Fibroblast of the conjunctiva (primary cell): ENCODE results near the gene S100PBP.

ENCODE experiments used
- DNase-seq: peaks from one replicate; pipeline ENCODE4 v3.0.0-alpha.2; 2010; ENCODE audit warnings: low read depth

The S100PBP gene

GRCh38 chr1:32828341-32828740 is 10.9 kb downstream of the S100PBP start:
- peak; percentile 12 for DNase-seq

GRCh38 chr1:32830092-32830852 is 12.8 kb downstream of the S100PBP start:
- DNase-seq = no peak

DNA sequence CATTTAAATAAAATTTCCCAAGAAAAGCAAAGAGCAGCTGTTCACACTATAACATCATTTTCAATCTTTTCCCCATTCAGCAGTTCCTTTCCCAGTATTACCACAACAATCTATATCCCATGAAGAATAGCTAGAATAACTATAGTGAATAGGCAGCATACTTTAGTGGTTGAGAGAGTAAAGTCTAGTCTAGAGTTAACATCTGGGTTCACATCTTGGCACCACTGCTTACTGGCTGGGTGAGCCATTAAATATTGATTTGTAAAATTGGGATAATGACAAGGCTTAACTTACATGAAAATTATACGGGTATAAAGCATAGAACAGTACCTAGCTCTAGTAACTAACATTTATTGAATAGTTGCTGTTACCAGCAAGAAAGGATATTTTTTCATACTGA is 14.4 kb downstream of the S100PBP start:
- no peak for DNase-seq

DNA sequence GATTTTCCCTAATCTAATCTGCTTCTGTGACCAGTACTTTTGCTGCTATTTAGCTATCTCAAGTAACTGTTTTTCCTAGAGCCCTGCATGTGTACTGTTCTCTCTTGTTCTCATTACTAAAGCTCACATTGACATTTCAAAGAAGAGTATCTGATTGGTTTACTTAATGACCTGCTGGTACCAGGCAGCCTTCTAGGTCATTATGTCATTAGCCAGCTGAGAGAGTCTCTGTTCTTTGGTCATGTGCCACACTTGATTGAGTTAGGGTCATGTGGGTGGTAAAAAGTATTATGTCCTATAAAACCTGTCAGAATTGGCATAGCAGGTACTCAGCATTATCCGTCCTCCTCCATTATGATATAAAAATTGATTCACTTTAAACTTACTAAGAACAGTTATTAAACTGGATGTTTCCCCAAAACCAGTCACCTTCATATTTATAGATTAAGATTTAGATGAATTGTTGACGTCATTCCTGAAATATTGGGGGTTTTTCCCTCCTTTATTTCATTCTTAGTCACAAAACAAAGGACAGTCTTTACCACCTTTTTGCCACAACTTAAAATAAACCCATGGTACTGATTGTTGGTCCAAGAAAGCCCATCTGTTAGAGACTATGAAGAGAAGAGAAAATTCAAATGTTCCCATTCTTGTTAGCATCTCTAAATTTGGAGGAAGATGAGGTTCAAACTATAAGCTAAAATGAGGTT is 31.1 kb downstream of the S100PBP start:
- DNase-seq = no peak

DNA sequence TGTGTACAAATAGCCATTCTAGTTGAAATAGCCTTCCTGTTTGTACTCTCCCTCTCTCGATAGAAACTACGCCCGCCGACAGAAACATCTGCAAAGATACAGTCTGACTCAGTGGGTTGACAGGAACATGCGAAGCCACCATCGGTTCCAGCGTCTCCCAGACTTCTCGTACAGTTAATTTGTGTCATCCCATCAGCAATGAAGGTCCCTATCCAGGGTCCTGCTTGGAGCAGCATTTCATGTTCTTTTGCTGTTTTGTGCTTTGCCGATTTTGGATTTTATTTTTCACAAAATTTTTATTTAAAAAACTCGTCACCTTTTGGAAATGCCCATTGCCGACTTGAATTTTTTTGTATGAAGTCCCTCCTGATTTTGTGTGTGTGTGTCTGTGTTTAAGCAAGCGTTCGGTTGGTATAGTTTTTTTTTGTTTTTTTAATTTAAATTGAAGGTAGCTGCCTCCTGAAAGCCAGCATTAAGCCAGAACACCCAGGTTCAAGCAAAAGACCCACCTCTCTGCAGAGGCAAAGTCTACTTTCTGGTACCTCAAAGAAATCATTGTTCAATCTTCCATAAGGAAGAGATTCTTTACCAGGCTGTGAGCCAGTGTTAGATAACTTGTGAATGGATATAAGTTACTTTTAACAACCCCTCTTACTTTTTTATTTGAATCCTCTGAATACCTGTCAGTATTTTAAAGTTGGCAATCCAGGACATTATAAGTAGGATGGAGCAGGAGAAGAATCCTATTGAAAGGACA is 38.6 kb downstream of the S100PBP start:
- DNase-seq = no peak

- DNase-seq = no peak
These were observed 40.7 kb downstream of the S100PBP start for GRCh38 chr1:32858136-32858535.

GRCh38 chr1:32858791-32859190 is 41.3 kb downstream of the S100PBP start:
- no peak for DNase-seq

DNA sequence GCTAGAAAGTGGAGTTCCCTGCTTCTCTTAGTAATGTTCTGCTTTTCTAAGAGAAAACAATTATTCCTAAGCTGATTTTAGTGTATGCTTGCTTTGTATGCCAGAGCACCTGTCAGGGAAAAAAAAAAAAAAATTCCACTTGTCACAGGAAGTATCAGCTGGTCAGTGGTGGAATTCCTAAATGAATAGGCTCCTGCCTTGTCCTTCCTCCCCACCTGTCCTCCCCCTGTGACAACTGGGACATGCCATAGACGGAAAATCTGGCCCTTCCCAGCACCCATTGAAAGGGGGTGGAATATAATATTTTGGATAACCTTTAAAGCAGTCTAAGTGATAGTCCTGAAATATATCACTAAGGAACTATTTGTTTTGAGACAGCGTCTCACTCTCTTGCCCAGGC is 42.5 kb downstream of the S100PBP start:
- no peak for DNase-seq

GRCh38 chr1:32860566-32860965 is 43.1 kb downstream of the S100PBP start:
- no peak for DNase-seq

DNA sequence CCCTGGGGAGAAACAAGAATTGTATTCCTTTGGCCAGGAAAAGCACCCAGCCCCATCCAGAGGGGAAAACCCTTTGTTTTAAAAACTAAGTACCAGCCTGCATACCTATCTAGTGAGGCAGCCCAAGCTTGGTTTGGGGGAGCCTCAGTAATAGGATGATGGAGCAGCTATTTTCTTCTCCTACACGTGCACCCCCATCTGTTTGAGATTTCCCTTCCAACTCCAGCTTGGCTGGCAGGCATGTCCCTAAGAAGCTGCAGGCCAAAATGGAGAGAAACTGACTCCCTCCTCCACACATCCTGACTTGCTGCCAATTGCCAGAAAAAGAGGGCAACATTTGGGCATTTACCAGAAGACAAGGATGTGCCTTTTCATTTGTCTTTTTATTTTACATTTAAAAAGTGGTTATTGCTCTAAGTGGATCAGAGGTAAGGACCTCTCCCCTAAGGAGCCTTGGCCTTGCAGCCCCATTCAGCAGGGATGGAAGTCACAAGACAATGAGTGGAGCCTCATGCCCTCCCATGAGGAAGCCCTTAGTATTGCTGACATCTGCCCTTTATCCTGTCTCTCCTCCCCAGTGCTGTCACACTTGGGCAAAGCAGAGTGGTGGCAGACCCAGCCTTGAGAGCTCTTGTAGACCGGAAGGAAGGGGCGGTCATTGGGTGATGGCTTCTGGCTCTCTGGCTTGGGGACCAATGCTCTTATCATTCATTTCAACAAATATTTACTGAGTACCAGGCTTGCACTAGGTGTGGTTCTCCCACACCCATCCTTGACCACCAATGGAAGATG is 44.6 kb downstream of the S100PBP start:
- DNase-seq = no peak

- DNase-seq = no peak
These were observed 45.9 kb downstream of the S100PBP start for GRCh38 chr1:32863218-32863880.

DNA sequence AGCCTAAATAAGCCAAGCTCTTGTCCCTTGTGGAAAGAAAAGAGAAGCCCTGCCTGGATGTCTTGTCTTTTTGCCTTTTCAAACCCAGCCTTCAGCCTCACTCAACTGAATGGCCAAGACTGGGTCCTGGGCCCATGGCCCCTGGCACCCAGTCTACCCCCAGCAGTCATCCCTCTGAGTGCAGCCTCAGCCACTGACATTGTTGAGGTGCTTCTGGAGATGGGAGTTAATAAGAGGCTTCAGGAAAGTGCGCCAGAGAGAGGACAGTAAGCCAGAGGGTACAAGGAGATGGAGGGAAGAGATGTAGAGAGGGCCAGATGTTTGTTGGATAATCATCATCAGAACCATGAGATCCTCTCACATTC is 46.4 kb downstream of the S100PBP start:
- DNase-seq = no peak

DNA sequence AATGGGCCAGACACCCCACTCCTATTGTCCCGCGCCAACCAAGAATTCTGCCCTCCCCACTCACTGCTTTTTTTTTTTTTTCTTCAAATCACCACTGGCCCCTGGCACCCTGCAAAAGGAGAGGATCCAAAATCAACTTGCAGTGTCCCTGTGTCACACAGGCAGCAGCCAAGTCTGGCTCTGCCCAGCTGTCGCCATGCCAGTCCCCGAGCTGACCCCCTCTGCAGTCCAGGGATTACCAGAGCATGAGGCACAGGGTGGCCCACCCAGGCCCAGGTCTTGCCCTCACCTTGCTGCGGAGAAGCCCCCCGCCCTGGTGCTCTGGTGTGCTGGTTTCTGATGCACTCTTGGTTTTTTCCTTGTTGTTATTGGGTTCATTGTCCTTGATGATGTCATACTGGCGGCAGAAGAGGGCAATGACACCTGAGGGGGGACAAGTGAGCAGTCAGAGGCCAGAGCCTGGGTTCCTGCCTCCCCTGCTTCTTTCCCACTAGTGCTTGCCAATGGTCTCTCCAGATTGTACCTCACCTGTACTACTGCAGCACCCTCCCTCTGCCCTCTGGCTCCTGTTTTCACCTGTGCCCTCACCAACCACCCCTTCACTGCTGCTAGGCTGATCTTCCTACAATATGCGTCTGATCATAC is 47.0 kb downstream of the S100PBP start:
- DNase-seq = no peak

DNA sequence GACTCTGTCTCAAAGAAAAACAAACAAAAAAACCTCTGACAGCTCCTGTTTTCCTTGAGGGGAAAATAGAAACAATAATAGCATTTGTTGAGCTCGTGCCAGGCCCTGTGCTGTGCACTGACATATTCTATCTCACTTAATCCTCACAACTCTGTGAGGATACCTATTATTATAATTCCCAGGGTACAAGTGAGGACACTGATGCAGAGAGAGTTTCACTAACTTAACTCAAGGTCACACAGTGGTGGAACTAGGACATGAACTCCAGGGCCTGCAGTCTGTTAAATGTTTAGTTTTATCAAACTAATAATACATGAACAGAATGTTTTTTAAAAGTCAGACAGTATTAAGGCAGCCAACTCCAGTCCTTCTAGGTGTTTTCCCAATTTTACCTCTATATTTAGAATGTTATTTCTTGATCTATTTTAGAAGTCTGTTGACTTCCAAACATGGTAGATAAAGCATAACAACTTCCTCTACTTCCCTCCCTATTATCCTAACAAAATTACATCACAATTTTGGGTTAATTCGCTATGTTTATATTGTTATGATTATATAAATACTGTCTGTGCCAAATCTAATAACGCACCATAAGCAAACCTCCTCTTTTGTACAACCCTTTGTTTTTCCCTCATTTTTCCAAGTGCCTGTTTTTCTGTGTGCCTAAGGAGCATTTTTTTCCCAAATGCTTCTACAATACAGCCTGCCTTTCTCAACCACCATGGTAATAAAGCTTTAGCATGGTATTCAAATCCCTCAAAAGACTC is 48.4 kb downstream of the S100PBP start:
- DNase-seq = no peak

- no peak for DNase-seq
These were observed 49.7 kb downstream of the S100PBP start for GRCh38 chr1:32867151-32867550.

GRCh38 chr1:32867671-32868070 is 50.2 kb downstream of the S100PBP start:
- no peak for DNase-seq

DNA sequence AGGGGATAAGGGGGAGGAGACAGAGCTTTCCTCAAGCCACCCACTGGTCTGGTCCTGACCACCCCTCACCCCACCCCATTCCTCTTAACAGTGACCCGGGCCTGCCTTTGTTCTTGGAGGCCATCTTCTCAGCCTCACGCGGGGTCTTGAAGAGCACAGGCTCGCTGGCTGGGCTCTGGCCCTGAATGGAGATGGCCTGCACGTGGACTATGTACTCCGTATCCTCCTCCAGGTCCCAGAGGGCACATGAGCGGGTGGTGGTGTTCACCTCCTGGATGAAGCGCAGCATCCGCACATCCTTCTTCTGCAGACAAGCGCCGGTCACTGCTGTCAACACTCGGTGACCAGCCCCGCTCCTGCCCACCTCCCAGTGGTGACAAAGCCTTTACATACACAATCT is 50.6 kb downstream of the S100PBP start:
- DNase-seq = no peak

DNA sequence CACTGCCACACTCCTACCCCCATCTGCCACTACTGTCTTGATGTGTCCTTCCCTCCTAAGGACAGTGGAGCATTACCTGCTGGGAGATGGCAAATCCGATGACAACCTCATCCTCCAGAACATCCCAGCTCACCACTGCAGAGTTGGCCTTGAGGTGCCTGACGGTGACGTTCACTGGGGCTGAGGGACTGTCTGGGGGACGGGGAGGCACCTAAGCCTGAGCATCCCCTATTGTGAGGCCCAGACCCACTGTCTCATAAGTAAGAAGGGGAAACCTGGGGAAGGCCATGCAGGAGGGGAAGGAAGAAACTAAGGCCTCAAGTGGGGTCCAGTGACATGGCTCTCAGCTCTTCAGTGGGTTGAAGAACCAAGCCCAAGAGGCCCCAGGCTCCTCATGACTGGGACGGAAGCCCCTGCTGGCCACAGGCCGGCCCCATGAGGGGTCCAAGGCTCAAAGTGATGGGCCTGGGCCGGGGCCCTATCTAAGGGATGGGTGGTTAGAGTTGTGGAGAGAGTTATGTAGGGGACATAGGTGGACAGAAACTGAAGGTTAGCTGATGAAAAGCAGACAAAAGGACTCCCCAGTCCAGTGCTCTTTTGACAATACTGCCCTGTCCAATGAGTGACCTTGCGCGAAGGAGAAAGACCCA is 51.5 kb downstream of the S100PBP start:
- DNase-seq = no peak

- DNase-seq = no peak
These were observed 52.6 kb downstream of the S100PBP start for GRCh38 chr1:32869923-32870614.
